ENCODE results near the gene MFSD8. TPM values are rescaled to one million over a fixed set of nuclear protein-coding genes. Genes with fewer than 3 reads are reported as not detected.
A peak's percentile ranks its signal among the peaks of the same experiment; 100 is the strongest.
"Not testable (repeated sequence)": the region's sequence is repeated elsewhere in the genome, so short reads cannot be mapped to it uniquely, and the experiment has no call there.

The MFSD8 gene
- total RNA-seq: 10 to 100 TPM; 22.2 to 63.1 (median 26.8) TPM

GRCh38 chr4:127965062-127965802 lies at the start of gene MFSD8, which contains the start of gene ABHD18:
Gene MFSD8, minus strand, starts transcription at chr4:127965173. Its CDS starts 40 bp downstream, at chr4:127965133.
Gene ABHD18, plus strand, starts transcription at chr4:127965406. Its CDS starts 17,550 bp downstream, at chr4:127982956.
- H3K9me3 ChIP-seq: no peaks in the 10 kb centered on the region
- TF ChIP-seq CTCF (IDR thresholded peaks at IDR 0.05) (peak in 1 of 2 donors; percentile 39), POLR2A (IDR thresholded peaks at IDR 0.05) (peak in 1 of 2 donors; percentile 36), POLR2AphosphoS5 (IDR thresholded peaks at IDR 0.05) (peak in 2 of 3 donors; percentile 86 to 93), EP300 (IDR thresholded peaks at IDR 0.05) (no peak)

GRCh38 chr4:128009428-128009827 lies 44.5 kb upstream of the MFSD8 start:
- TF ChIP-seq EP300 (IDR thresholded peaks at IDR 0.05) (no peak), POLR2AphosphoS5 (IDR thresholded peaks at IDR 0.05) (no peak), CTCF (IDR thresholded peaks at IDR 0.05) (no peak), POLR2A (IDR thresholded peaks at IDR 0.05) (no peak)
- Histone ChIP-seq H3K9me3 (no peaks in the 10 kb centered on the region), H3K4me1 (no peaks in the 10 kb centered on the region), H3K36me3 (peaks cover 13% of the 10 kb centered on the region), H3K4me3 (no peak overlapping the region), H3K27me3 (no peaks in the 10 kb centered on the region), H3K27ac (no peak overlapping the region)
- whole genome bisulfite sequencing: 82% methylated on average over 3 of the region's 3 CpGs
- no peak for DNase-seq (ENCODE audit: low spot score in 2 of 2)

More at GRCh38 chr4:127965062-127965802, at the start of gene MFSD8, which contains the start of gene ABHD18:
- 0% methylated on average over 14 of the region's 69 CpGs for WGBS
- Histone ChIP-seq H3K4me3 (peak within 1 kb of the TSS; percentile 98), H3K36me3 (no peaks in the 10 kb centered on the region), H3K27me3 (no peaks in the 10 kb centered on the region), H3K4me1 (peaks cover 26% of the 10 kb centered on the region), H3K27ac (peak within 1 kb of the TSS; percentile 97)
- peak; percentile 99 for DNase-seq (ENCODE audit: low spot score in 2 of 2)

GRCh38 chr4:128006592-128006991 lies 41.6 kb upstream of the MFSD8 start:
- Histone ChIP-seq H3K4me1 (no peaks in the 10 kb centered on the region), H3K27me3 (no peaks in the 10 kb centered on the region), H3K27ac (no peak overlapping the region), H3K36me3 (peaks cover 5% of the 10 kb centered on the region), H3K4me3 (no peak overlapping the region), H3K9me3 (no peaks in the 10 kb centered on the region)
- WGBS: 98% methylated on average over 5 of the region's 5 CpGs
- DNase-seq (ENCODE audit: low spot score in 2 of 2): no peak
- TF ChIP-seq EP300 (IDR thresholded peaks at IDR 0.05): no peak
- no peak for TF ChIP-seq POLR2A (IDR thresholded peaks at IDR 0.05)
- no peak for TF ChIP-seq POLR2AphosphoS5 (IDR thresholded peaks at IDR 0.05)
- TF ChIP-seq CTCF (IDR thresholded peaks at IDR 0.05): no peak

- Histone ChIP-seq H3K36me3 (peaks cover 17% of the 10 kb centered on the region), H3K4me3 (no peak overlapping the region), H3K9me3 (peaks cover 13% of the 10 kb centered on the region), H3K27ac (no peak overlapping the region), H3K4me1 (no peaks in the 10 kb centered on the region), H3K27me3 (no peaks in the 10 kb centered on the region)
- DNase-seq (ENCODE audit: low spot score in 2 of 2): no peak
- 88% methylated on average over 8 of the region's 8 CpGs for WGBS
- TF ChIP-seq EP300 (IDR thresholded peaks at IDR 0.05) (no peak), CTCF (IDR thresholded peaks at IDR 0.05) (no peak), POLR2A (IDR thresholded peaks at IDR 0.05) (no peak), POLR2AphosphoS5 (IDR thresholded peaks at IDR 0.05) (no peak)
These were observed 32.8 kb upstream of the MFSD8 start for GRCh38 chr4:127997534-127998388.

GRCh38 chr4:127996521-127996920 lies 31.5 kb upstream of the MFSD8 start:
- not testable (repeated sequence) for H3K27me3 ChIP-seq; H3K4me1 ChIP-seq; H3K27ac ChIP-seq; DNase-seq (ENCODE audit: low spot score in 2 of 2); H3K4me3 ChIP-seq
- WGBS: 88% methylated on average over 6 of the region's 6 CpGs
- Histone ChIP-seq H3K9me3 (peaks cover 13% of the 10 kb centered on the region), H3K36me3 (peaks cover 17% of the 10 kb centered on the region)
